Ramos (cell line): ENCODE measurements around the gene ICE2.

ENCODE experiments used
- in situ Hi-C: fragments of 300-500 bp; cut with MboI; formaldehyde crosslinking; loops from one replicate; pipeline ENCODE4 v1.14.3; 2022; ENCODE audit warnings: low sequenced_read_pairs; ENCODE audit not compliant: unreplicated experiment

The ICE2 gene

GRCh38 chr15:60478566-60479360 lies at the start of gene ICE2:
ICE2 (minus strand) TSS chr15:60479142; CDS start chr15:60477977, 1,165 bp downstream.
- in situ Hi-C loops = no loop called here

GRCh38 chr15:60528530-60528929 lies 49.6 kb upstream of the ICE2 start:
- in situ Hi-C loops = no loop called here

GRCh38 chr15:60527456-60527855 lies 48.5 kb upstream of the ICE2 start:
- in situ Hi-C loops = no loop called here

- in situ Hi-C loops = no loop called here
These were observed 47.2 kb upstream of the ICE2 start for GRCh38 chr15:60526127-60526616.

GRCh38 chr15:60525341-60526039 lies 46.5 kb upstream of the ICE2 start:
- in situ Hi-C loops = no loop called here

GRCh38 chr15:60523056-60523455 lies 44.1 kb upstream of the ICE2 start:
- in situ Hi-C loops = loop anchor here (25.0 kb wide), 1 partner anchor 811 kb away; no protein-coding TSS in a partner anchor

GRCh38 chr15:60520825-60521368 lies 42.0 kb upstream of the ICE2 start:
- in situ Hi-C loops = loop anchor here (25.0 kb wide), 1 partner anchor 809 kb away; no protein-coding TSS in a partner anchor

GRCh38 chr15:60520013-60520824 lies 41.3 kb upstream of the ICE2 start:
- in situ Hi-C loops = loop anchor here (25.0 kb wide), 1 partner anchor 808 kb away; no protein-coding TSS in a partner anchor

GRCh38 chr15:60519218-60519617 lies 40.3 kb upstream of the ICE2 start:
- in situ Hi-C loops = loop anchor here (10.0 to 25.0 kb wide), 2 partner anchors 164 to 807 kb away; no protein-coding TSS in a partner anchor

GRCh38 chr15:60518511-60518910 lies 39.6 kb upstream of the ICE2 start:
- in situ Hi-C loops = loop anchor here (10.0 to 25.0 kb wide), 2 partner anchors 164 to 806 kb away; no protein-coding TSS in a partner anchor

- in situ Hi-C loops = loop anchor here (10.0 to 25.0 kb wide), 2 partner anchors 160 to 802 kb away; no protein-coding TSS in a partner anchor
These were observed 35.4 kb upstream of the ICE2 start for GRCh38 chr15:60514261-60514881.

- in situ Hi-C loops = loop anchor here (10.0 to 25.0 kb wide), 2 partner anchors 159 to 801 kb away; no protein-coding TSS in a partner anchor
These were observed 34.7 kb upstream of the ICE2 start for GRCh38 chr15:60513676-60514075.

GRCh38 chr15:60512937-60513336 lies 34.0 kb upstream of the ICE2 start:
- in situ Hi-C loops = loop anchor here (10.0 to 25.0 kb wide), 2 partner anchors 158 to 801 kb away; no protein-coding TSS in a partner anchor

- in situ Hi-C loops = loop anchor here (10.0 to 25.0 kb wide), 2 partner anchors 157 to 799 kb away; no protein-coding TSS in a partner anchor
These were observed 32.5 kb upstream of the ICE2 start for GRCh38 chr15:60511351-60512031.

- in situ Hi-C loops = loop anchor here (10.0 to 25.0 kb wide), 2 partner anchors 155 to 798 kb away; no protein-coding TSS in a partner anchor
These were observed 31.1 kb upstream of the ICE2 start for GRCh38 chr15:60510006-60510405.

- in situ Hi-C loops = loop anchor here (25.0 kb wide), 1 partner anchor 797 kb away; no protein-coding TSS in a partner anchor
These were observed 30.5 kb upstream of the ICE2 start for GRCh38 chr15:60509470-60509869.

GRCh38 chr15:60508442-60508841 lies 29.5 kb upstream of the ICE2 start:
- in situ Hi-C loops = loop anchor here (25.0 kb wide), 1 partner anchor 796 kb away; no protein-coding TSS in a partner anchor
